ENCODE measurements around the gene FGF2.
"Not testable (repeated sequence)": the region's sequence is repeated elsewhere in the genome, so short reads cannot be mapped to it uniquely, and the experiment has no call there.

Gene FGF2

DNA sequence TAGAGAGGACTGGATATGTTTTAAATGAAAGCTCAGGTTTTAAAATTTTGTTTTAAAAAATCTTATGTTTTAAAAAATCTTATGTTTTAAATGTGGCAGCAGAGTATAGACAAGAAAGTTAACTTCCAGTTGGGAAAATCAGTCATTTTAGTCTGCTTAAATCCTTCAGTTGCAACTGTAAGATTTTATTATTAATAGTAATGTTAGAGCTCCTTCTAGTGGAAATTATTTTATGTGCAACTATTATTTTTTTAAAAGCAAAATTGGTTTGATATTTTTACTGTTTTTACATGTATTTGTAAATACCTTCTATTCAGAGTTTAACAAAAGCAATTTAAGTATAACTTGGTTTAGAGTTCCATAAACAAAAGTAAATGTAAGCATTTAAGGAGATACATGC, 104.2 kb downstream of the FGF2 start:
- Histone ChIP-seq H3K9ac (ENCODE audit: low read length) (no peak overlapping the region), H3K36me3 (ENCODE audit: control insufficient read depth, insufficient read depth, low read length) (peaks cover 3% of the 10 kb centered on the region), H3K27me3 (ENCODE audit: control insufficient read depth, insufficient read depth, low read length) (no peaks in the 10 kb centered on the region), H3K27ac (ENCODE audit: low read depth, low read length) (no peak overlapping the region), H3K4me1 (ENCODE audit: control insufficient read depth, insufficient read depth, low read length) (no peaks in the 10 kb centered on the region), H3K4me3 (ENCODE audit: low read length) (no peak overlapping the region)

DNA sequence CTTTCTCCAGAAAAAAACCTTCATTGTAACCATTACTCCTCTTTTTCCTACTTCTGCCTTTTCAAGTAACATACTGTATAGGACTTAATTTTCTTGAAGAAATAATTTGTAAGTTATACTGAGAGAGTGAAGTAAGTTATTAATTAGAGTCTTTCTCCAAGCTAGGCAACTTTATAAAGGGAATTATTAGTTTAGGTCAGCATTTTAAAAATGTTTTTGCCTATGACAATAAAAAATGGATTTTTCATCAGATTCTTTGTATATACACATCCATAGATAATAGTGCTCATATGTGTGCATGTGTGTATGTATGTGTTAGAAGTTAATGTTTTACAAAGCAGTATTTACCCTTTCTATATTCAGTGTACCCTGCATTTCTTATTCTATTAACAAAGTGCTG, 106.1 kb downstream of the FGF2 start:
- Histone ChIP-seq H3K27ac (ENCODE audit: low read depth, low read length) (no peak overlapping the region), H3K9ac (ENCODE audit: low read length) (no peak overlapping the region), H3K4me1 (ENCODE audit: control insufficient read depth, insufficient read depth, low read length) (no peaks in the 10 kb centered on the region), H3K27me3 (ENCODE audit: control insufficient read depth, insufficient read depth, low read length) (no peaks in the 10 kb centered on the region), H3K36me3 (ENCODE audit: control insufficient read depth, insufficient read depth, low read length) (peaks cover 3% of the 10 kb centered on the region), H3K4me3 (ENCODE audit: low read length) (no peak overlapping the region)

DNA sequence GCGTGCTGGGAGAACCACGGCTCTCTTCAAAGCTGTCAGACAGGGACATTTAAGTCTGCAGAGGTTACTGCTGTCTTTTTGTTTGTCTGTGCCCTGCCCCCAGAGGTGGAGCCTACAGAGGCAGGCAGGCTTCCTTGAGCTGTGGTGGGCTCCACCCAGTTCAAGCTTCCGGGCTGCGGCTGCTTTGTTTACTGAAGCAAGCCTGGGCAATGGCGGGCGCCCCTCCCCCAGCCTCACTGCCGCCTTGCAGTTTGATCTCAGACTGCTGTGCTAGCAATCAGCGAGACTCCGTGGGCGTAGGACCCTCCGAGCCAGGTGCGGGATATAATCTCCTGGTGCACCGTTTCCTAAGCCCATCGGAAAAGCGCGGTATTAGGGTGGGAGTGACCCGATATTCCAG, 118.5 kb downstream of the FGF2 start:
- not testable (repeated sequence) for H3K27ac ChIP-seq (ENCODE audit: low read depth, low read length); H3K9ac ChIP-seq (ENCODE audit: low read length); H3K36me3 ChIP-seq (ENCODE audit: control insufficient read depth, insufficient read depth, low read length); H3K4me3 ChIP-seq (ENCODE audit: low read length); H3K27me3 ChIP-seq (ENCODE audit: control insufficient read depth, insufficient read depth, low read length); H3K4me1 ChIP-seq (ENCODE audit: control insufficient read depth, insufficient read depth, low read length)

DNA sequence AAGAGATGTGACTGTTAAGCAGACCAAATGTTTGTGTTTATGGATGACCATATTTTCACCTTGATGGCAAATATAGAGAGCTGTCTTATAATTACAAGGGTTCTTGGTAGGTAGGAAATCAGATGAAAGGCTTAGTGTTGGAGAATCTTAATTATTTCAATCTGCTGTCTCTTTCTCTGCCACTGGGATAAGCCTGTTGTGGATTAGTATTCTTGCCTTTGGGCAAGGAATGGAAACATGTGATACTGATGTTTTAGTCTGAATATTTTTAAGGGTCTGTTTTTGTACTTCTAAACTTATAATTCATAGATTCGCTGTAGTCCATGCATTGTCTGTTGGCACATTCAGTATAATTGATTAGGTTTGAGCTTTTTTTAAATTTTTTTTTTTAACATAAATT, 119.5 kb downstream of the FGF2 start:
- Histone ChIP-seq H3K27ac (ENCODE audit: low read depth, low read length) (no peak overlapping the region), H3K27me3 (ENCODE audit: control insufficient read depth, insufficient read depth, low read length) (no peaks in the 10 kb centered on the region), H3K4me3 (ENCODE audit: low read length) (no peak overlapping the region), H3K9ac (ENCODE audit: low read length) (no peak overlapping the region), H3K4me1 (ENCODE audit: control insufficient read depth, insufficient read depth, low read length) (no peaks in the 10 kb centered on the region), H3K36me3 (ENCODE audit: control insufficient read depth, insufficient read depth, low read length) (peaks cover 7% of the 10 kb centered on the region)
